Progenitor cell of endocrine pancreas (in vitro differentiated cells): ENCODE results near the gene TFB1M. TPM values are rescaled to one million over a fixed set of nuclear protein-coding genes. Genes with fewer than 3 reads are reported as not detected.

Experiments used
- DNase-seq: peaks from one replicate; pipeline ENCODE4 v3.0.0; 2021; ENCODE audit warnings: low spot score; ENCODE audit not compliant: unreplicated experiment
- H3K27ac Mint-ChIP-seq: 2 replicates; pipeline ENCODE4 v1.8.0; 2021; ENCODE audit warnings: mild to moderate bottlenecking, moderate library complexity, mixed read lengths
- H3K27me3 Mint-ChIP-seq: 2 replicates; pipeline ENCODE4 v1.8.0; 2021; ENCODE audit warnings: mixed read lengths
- H3K36me3 Mint-ChIP-seq: 2 replicates; pipeline ENCODE4 v1.8.0; 2022; ENCODE audit warnings: mixed read lengths; ENCODE audit not compliant: insufficient read depth
- H3K4me1 Mint-ChIP-seq: 2 replicates; pipeline ENCODE4 v1.8.0; 2021; ENCODE audit warnings: low read depth, mixed read lengths
- H3K4me3 Mint-ChIP-seq: 2 replicates; pipeline ENCODE4 v1.8.0; 2021; ENCODE audit warnings: low read depth, mild to moderate bottlenecking, moderate library complexity, mixed read lengths
- H3K9me3 Mint-ChIP-seq: 2 replicates; pipeline ENCODE4 v1.8.0; 2021; ENCODE audit warnings: low read depth, mixed read lengths
- CTCF ChIP-seq: fragments of 200-600 bp; sonication (generic); IDR thresholded peaks from one replicate; pipeline ENCODE4 v1.5.0; 2021; ENCODE audit warnings: antibody characterized with exemption, mild to moderate bottlenecking; ENCODE audit not compliant: unreplicated experiment
- total RNA-seq: library from RNA; stranded (reverse); gene quantifications from 2 replicates; pipeline ENCODE4 v1.2.1, GENCODE V29; 2021

TFB1M gene
- total RNA-seq, 1 donor from 2014 or later, result 33.2 TPM

DNA sequence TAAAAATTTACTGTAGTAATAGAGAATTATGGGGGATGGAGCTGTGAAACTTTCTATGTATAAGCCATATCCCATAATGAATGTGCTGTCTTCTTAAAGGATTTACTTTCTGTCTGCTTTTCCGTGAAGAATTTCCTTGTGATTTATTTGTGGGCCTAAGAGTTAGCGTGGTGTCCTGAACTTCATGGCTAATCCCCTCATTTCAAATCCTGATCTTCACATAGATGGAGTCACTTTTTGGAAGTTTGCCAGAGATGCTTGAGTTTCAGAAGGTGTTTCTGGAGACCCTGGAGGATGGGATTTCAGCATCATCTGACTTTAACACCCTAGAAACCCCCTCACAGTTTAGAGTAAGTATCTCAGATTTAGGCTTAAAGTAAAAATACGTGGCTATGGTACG lies 69.8 kb downstream of the TFB1M start:
- no peak overlapping the region for H3K27ac Mint-ChIP-seq
- H3K4me1 Mint-ChIP-seq, result no peaks in the 10 kb centered on the region
- no peak for TF ChIP-seq CTCF
- no peaks in the 10 kb centered on the region for H3K9me3 Mint-ChIP-seq
- H3K4me3 Mint-ChIP-seq, result no peak overlapping the region
- no peaks in the 10 kb centered on the region for H3K27me3 Mint-ChIP-seq
- peaks cover 12% of the 10 kb centered on the region for H3K36me3 Mint-ChIP-seq
- DNase-seq, result no peak

- H3K27me3 Mint-ChIP-seq, result no peaks in the 10 kb centered on the region
- H3K27ac Mint-ChIP-seq, result peak overlapping the region; percentile 5
- DNase-seq, result no peak
- peaks cover 14% of the 10 kb centered on the region for H3K9me3 Mint-ChIP-seq
- H3K36me3 Mint-ChIP-seq, result peaks cover 7% of the 10 kb centered on the region
- H3K4me3 Mint-ChIP-seq, result no peak overlapping the region
- H3K4me1 Mint-ChIP-seq, result no peaks in the 10 kb centered on the region
- TF ChIP-seq CTCF, result no peak
Observed at GRCh38 chr6:155241966-155242365, 72.3 kb downstream of the TFB1M start.

GRCh38 chr6:155240905-155241600 lies 73.2 kb downstream of the TFB1M start:
- no peak overlapping the region for H3K4me3 Mint-ChIP-seq
- peaks cover 14% of the 10 kb centered on the region for H3K9me3 Mint-ChIP-seq
- DNase-seq, result no peak
- no peaks in the 10 kb centered on the region for H3K27me3 Mint-ChIP-seq
- TF ChIP-seq CTCF, result no peak
- no peak overlapping the region for H3K27ac Mint-ChIP-seq
- H3K36me3 Mint-ChIP-seq, result peaks cover 7% of the 10 kb centered on the region
- H3K4me1 Mint-ChIP-seq, result no peaks in the 10 kb centered on the region

DNA sequence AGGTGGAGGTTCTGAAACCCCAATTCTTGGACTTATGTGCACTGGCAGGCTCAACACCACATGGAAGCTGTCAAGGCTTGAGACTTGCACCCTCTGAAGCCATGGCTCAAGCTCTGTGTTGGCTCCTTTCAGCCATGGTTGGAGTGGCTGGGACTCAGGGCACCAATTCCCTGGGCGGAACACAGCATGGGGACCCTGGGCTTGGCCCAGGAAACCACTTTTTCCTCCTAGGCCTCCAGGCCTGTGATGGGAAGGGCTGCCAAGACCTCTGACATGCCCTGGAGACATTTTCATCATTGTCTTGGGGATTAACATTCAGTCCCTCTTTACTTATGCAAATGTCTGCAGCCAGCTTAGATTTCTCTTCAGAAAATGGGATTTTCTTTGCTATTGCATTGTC lies 76.7 kb downstream of the TFB1M start:
- TF ChIP-seq CTCF, result no peak
- Mint-ChIP-seq H3K36me3 (peaks cover 7% of the 10 kb centered on the region), H3K4me1 (no peaks in the 10 kb centered on the region), H3K4me3 (no peak overlapping the region), H3K9me3 (peaks cover 14% of the 10 kb centered on the region), H3K27me3 (no peaks in the 10 kb centered on the region), H3K27ac (no peak overlapping the region)
- DNase-seq, result no peak

DNA sequence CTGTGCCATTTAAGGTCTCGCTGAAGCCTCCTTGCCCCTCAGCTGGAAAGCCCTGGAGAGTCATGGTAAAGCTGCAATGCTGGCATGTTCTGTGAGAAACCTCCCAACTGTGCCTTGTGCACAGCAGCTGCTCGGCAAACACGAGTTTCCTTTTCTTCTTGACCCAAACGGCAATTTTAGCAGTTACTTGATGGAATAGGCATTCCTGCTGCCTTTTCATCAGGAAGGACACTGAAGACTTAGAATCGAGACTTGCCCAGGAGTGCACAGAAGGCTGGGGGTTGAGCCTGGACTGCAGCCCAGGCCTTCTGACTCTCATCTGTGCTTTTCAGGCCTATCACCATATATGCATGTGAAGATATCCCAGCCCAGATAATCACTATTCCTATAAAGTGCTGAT lies 79.2 kb downstream of the TFB1M start:
- Mint-ChIP-seq H3K27me3 (no peaks in the 10 kb centered on the region), H3K27ac (no peak overlapping the region), H3K4me3 (no peak overlapping the region), H3K36me3 (peaks cover 3% of the 10 kb centered on the region), H3K9me3 (peaks cover 15% of the 10 kb centered on the region), H3K4me1 (no peaks in the 10 kb centered on the region)
- no peak for DNase-seq
- no peak for TF ChIP-seq CTCF
